Common myeloid progenitor, CD34-positive (primary cell): ENCODE measurements around the gene CACNB4.

Source experiments
- CTCF ChIA-PET: fragments of 350-600 bp; sonication (Branson Sonifier 250); formaldehyde crosslinking; loops from one replicate; lab custom pipeline; 2021; ENCODE audit warnings: antibody characterized with exemption; lab: Charles Lee
- POLR2A ChIA-PET: fragments of 350-600 bp; sonication (Branson Sonifier 250); formaldehyde crosslinking; loops from one replicate; lab custom pipeline; 2021; ENCODE audit warnings: antibody characterized with exemption; lab: Charles Lee
- DNase-seq, 3 donors: peaks; one replicate each; pipeline versions ENCODE4 v3.0.0 to v3.0.0-alpha.2; 2013
- H3K27ac ChIP-seq, 2 experiments: 1 replicate in 1 of 2; 2 replicates in 1 of 2; pipeline ENCODE4 v1.7.0; 2013; ENCODE audit warnings: inconsistent platforms in 2 of 2, low read length in 2 of 2, mild to moderate bottlenecking in 2 of 2, low read depth in 1 of 2, moderate library complexity in 1 of 2; ENCODE audit not compliant: severe bottlenecking in 2 of 2, insufficient read depth in 1 of 2, poor library complexity in 1 of 2
- H3K27me3 ChIP-seq, 5 experiments: replicated peaks in 2 of 5; 1 replicate in 3 of 5; 2 replicates in 2 of 5; pipeline versions ENCODE4 v1.6.1 to v1.7.0; 2013; ENCODE audit warnings: low read length in 4 of 5, mild to moderate bottlenecking in 2 of 5, moderate library complexity in 2 of 5, inconsistent platforms in 1 of 5; ENCODE audit not compliant: insufficient read depth in 5 of 5, control insufficient read depth in 4 of 5
- H3K36me3 ChIP-seq, 4 experiments: 1 replicate in 2 of 4; 2 replicates in 2 of 4; pipeline versions ENCODE4 v1.6.1 to v1.7.0; 2013; ENCODE audit warnings: low read length in 3 of 4, control low read depth in 1 of 4, mild to moderate bottlenecking in 1 of 4; ENCODE audit not compliant: control insufficient read depth in 4 of 4, insufficient read depth in 4 of 4
- H3K4me1 ChIP-seq, 4 experiments: 1 replicate in 3 of 4; 2 replicates in 1 of 4; pipeline versions ENCODE4 v1.6.1 to v1.7.1; 2013; ENCODE audit warnings: low read length in 3 of 4, mild to moderate bottlenecking in 3 of 4, control low read depth in 1 of 4, inconsistent platforms in 1 of 4, moderate library complexity in 1 of 4; ENCODE audit not compliant: control insufficient read depth in 4 of 4, insufficient read depth in 4 of 4; ENCODE audit errors: control extremely low read depth in 1 of 4
- H3K4me3 ChIP-seq, 7 experiments: 1 replicate in 4 of 7; 2 replicates in 3 of 7; pipeline versions ENCODE4 v1.5.1 to v1.7.0; 2013; ENCODE audit warnings: mild to moderate bottlenecking in 7 of 7, low read length in 6 of 7, moderate library complexity in 6 of 7, inconsistent platforms in 2 of 7, low read depth in 2 of 7, control low read depth in 1 of 7; ENCODE audit not compliant: insufficient read depth in 4 of 7, control insufficient read depth in 1 of 7; ENCODE audit errors: extremely low read depth in 1 of 7
- H3K9me3 ChIP-seq, 5 experiments: 1 replicate in 4 of 5; 2 replicates in 1 of 5; pipeline versions ENCODE4 v1.6.1 to v1.7.1; 2013; ENCODE audit warnings: low read length in 4 of 5, mild to moderate bottlenecking in 2 of 5, inconsistent platforms in 1 of 5, low read depth in 1 of 5, moderate library complexity in 1 of 5; ENCODE audit not compliant: control insufficient read depth in 4 of 5, insufficient read depth in 2 of 5; ENCODE audit errors: control extremely low read depth in 1 of 5
- WGBS: methylation state at CpG from one replicate; pipeline ENCODE4 v1.1.5; 2013; ENCODE audit not compliant: insufficient coverage; 5-methylcytosine and 5-hydroxymethylcytosine counted together

Gene CACNB4

DNA sequence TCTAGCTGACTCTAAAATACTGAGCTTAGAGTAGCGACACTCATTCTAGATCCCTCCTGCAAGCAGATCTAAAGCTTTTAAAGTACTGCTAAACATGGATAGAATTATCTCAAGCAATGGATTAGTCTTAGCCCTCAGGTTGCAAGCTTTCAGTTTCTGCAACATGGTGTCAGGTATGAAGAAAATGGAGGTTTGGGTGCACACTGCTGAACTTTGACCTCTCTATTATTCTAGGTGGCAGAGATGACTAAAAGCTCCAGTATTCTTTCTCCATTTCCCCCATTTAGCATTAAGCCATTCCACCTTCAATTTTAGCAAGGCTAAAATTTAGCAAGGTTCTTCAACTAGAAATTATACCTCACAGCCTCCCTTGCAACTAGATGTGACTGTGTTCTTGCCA is 117.0 kb downstream of the CACNB4 start:
- no peaks in the 10 kb centered on the region for H3K36me3 ChIP-seq
- CTCF ChIA-PET: no interaction called here
- no peak overlapping the region for H3K4me3 ChIP-seq
- DNase-seq: no peak
- POLR2A ChIA-PET: no interaction called here
- H3K4me1 ChIP-seq: no peaks in the 10 kb centered on the region
- H3K9me3 ChIP-seq: no peaks in the 10 kb centered on the region
- H3K27me3 ChIP-seq: no peaks in the 10 kb centered on the region
- WGBS: no CpG with 5 or more reads among the region's 1 CpG
- no peak overlapping the region for H3K27ac ChIP-seq

DNA sequence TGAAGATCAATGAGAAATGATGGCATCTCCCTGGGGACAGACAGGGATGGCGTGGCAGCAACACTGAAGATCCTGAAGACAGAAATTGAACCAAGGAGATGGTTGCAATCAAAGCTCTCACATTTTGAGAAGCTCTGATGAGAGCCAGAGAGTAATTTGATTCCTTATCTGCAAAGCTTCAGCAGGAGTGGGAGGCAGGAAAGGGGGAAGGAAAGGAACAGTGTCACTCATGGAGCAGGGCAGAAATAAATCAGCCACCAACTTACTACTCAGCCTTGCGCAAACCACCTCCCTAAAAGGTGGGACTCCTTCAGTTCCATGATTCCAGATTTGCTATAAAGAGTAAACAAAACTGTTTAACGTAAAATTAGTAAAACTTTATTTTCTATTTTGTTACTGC is 119.2 kb downstream of the CACNB4 start:
- DNase-seq: no peak
- H3K27me3 ChIP-seq: no peaks in the 10 kb centered on the region
- ChIA-PET POLR2A (no interaction called here), CTCF (interaction anchor here (0.6 to 0.8 kb wide), 2 partner anchors 17 to 19 kb away, joined by 3 read pairs; no protein-coding TSS in a partner anchor)
- no peaks in the 10 kb centered on the region for H3K9me3 ChIP-seq
- WGBS: 100% methylated on average over 1 of the region's 3 CpGs
- H3K27ac ChIP-seq: no peak overlapping the region
- H3K36me3 ChIP-seq: no peaks in the 10 kb centered on the region
- no peaks in the 10 kb centered on the region for H3K4me1 ChIP-seq
- no peak overlapping the region for H3K4me3 ChIP-seq

DNA sequence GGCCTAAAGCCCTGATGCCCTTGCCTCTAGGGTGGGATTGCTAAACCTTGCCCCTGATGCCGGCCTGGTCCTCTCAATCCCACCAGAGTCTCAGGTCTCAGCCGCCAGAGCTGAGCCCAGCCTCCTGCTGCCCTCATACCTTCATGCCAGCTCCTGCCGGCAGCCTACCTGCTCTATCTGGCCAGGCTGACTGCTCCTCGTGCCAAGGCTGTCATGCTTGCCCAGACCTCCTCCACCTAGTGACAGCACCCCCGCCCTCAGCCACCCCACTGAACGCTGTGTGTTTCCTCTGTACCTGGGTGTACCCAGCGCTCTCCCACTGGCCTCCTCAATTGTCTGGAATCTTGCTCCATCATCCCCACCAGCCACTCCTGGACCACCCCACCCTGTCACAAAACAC is 120.1 kb downstream of the CACNB4 start:
- POLR2A ChIA-PET: no interaction called here
- CTCF ChIA-PET: no interaction called here
- 96% methylated on average over 4 of the region's 7 CpGs for WGBS

DNA sequence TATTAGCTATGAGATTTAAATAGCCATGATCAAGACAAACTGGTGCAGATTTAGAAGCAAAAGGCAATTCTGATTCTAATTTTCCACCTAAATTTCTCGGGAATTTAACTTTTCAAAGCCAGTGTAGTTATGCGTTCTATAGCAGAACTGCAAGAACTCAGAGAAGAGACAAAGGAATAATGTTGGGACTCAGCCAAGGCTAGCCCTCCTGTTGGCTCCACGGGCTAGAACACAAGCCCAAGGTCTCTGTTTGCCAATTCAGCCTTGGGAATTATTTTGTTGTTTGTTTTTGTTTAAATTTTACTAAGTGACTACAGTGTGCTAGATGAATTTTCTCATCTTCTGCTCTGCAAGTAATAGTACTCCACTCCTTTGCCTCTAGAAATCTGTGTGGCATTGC is 121.2 kb downstream of the CACNB4 start:
- CTCF ChIA-PET: no interaction called here
- no peaks in the 10 kb centered on the region for H3K9me3 ChIP-seq
- H3K4me3 ChIP-seq: no peak overlapping the region
- 100% methylated on average over 1 of the region's 3 CpGs for WGBS
- no peaks in the 10 kb centered on the region for H3K36me3 ChIP-seq
- no peak overlapping the region for H3K27ac ChIP-seq
- H3K27me3 ChIP-seq: no peaks in the 10 kb centered on the region
- no peak for DNase-seq
- POLR2A ChIA-PET: no interaction called here
- H3K4me1 ChIP-seq: peaks cover 0 to 4% (median 0%) of the 10 kb centered on the region in 4 experiments

More for the DNA sequence above, 120.1 kb downstream of the CACNB4 start:
- H3K27ac ChIP-seq: no peak overlapping the region
- H3K9me3 ChIP-seq: no peaks in the 10 kb centered on the region
- no peaks in the 10 kb centered on the region for H3K27me3 ChIP-seq
- H3K4me1 ChIP-seq: peaks cover 0 to 2% (median 0%) of the 10 kb centered on the region in 4 experiments
- no peak for DNase-seq
- no peaks in the 10 kb centered on the region for H3K36me3 ChIP-seq
- H3K4me3 ChIP-seq: no peak overlapping the region

DNA sequence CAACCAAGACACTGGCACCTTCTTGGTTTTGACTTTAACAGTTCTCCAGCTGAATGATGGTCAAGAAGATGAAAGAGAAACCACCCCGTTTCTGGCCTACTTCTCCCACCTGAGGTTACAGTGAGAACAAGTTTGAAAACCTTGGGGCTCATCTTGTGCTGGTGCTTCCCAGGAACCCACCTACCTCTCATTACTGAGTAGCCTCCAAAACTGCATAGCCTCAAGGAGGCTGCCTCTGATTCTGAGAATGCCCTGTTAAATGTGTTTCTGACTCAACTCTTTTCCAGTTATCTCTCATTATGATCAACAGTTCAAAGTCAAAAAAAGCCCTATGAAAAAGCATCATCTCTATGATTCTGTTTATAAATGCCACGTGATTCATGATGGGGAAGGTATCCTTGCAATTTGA is 121.9 kb downstream of the CACNB4 start:
- Histone ChIP-seq H3K4me3 (no peak overlapping the region), H3K27me3 (no peaks in the 10 kb centered on the region), H3K4me1 (peaks cover 0 to 4% (median 0%) of the 10 kb centered on the region in 4 experiments), H3K9me3 (no peaks in the 10 kb centered on the region), H3K27ac (no peak overlapping the region), H3K36me3 (no peaks in the 10 kb centered on the region)
- no peak for DNase-seq
- 100% methylated on average over 1 of the region's 2 CpGs for WGBS
- POLR2A ChIA-PET: no interaction called here
- CTCF ChIA-PET: no interaction called here

DNA sequence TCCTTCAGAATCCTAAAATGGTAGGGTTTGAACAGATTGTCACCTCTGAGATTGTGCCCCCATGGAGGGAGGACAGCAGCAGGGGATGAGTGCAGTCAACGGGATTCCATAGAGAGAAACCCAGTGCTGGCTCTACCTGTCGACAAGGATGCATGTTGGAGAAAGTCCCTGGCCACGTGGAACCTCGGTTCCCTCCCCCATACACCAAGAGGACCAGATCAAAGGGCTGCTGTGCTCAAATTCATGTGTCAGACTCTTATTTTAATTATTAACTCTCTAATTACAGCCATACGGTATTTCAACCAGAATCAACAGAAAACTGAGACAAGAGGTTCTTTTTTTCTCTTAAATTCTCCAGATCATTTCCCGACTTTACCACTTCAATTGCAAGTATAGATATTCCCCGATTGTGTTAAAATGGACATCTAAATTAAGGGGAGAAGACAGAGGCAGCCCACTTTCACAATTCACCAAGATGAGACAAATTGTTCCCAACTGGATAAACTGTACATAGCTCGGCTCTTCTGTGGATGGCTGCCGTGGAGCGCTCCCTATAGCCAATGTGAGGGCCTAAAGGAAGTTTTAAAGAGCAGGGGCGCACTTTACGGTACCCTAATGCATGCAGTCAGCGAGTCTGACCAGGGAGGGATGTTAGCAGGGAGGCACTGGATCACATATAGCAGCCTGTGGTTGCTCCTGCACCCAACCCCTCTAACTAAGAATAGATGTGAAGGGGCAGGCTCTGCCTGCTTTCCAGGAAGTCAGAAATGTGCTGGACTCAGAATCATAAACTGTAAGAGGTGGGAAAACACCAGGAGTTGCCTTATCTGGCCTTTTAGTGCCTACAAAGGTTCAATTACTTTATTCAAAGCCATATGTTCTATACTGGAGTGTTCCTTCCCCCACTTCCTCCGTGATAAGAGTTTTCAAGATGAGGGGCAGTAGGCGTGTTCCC is 123.1 kb downstream of the CACNB4 start:
- Histone ChIP-seq H3K27me3 (no peaks in the 10 kb centered on the region), H3K27ac (no peak overlapping the region), H3K4me3 (no peak overlapping the region), H3K36me3 (no peaks in the 10 kb centered on the region), H3K9me3 (no peaks in the 10 kb centered on the region), H3K4me1 (peaks cover 0 to 4% (median 0%) of the 10 kb centered on the region in 4 experiments)
- no peak for DNase-seq
- CTCF ChIA-PET: no interaction called here
- POLR2A ChIA-PET: interaction anchor here (0.6 kb wide), 1 partner anchor 46 kb away, joined by 3 read pairs; no protein-coding TSS in a partner anchor
- 98% methylated on average over 11 of the region's 15 CpGs for WGBS

DNA sequence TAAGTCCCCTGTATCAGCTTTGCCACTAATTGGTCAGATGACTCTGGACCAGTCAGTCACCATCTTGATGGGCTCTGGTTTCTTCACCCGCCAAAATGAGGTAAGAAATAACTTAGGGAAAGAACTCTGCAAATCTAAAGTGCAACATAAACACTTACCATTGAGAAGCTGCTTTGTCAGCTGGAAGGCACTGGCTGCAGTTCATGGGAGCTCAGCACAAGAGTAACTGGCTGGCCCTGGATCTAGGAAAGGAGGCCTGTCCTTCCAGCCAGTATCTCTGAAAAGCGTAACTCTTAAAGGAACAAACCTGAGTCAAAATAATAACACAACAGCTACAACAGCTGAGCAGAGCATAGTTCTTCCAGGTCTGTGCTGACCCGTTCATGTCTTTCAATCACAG is 123.9 kb downstream of the CACNB4 start:
- no peak for DNase-seq
- ChIA-PET POLR2A (interaction anchor here (0.6 kb wide), 1 partner anchor 47 kb away, joined by 3 read pairs; no protein-coding TSS in a partner anchor), CTCF (no interaction called here)
- peaks cover 0 to 4% (median 0%) of the 10 kb centered on the region in 4 experiments for H3K4me1 ChIP-seq
- H3K4me3 ChIP-seq: no peak overlapping the region
- H3K9me3 ChIP-seq: no peaks in the 10 kb centered on the region
- no peaks in the 10 kb centered on the region for H3K36me3 ChIP-seq
- H3K27me3 ChIP-seq: no peaks in the 10 kb centered on the region
- WGBS: 94% methylated on average over 3 of the region's 3 CpGs
- H3K27ac ChIP-seq: no peak overlapping the region
